Small intestine (tissue), 7 donors: ENCODE results near the gene LGALS7B. TPM values are rescaled to one million over a fixed set of nuclear protein-coding genes. Genes with fewer than 3 reads are reported as not detected.
"Not testable (repeated sequence)": the region's sequence is repeated elsewhere in the genome, so short reads cannot be mapped to it uniquely, and the experiment has no call there.

ENCODE experiments used
- DNase-seq, 2 donors: peaks; one replicate each; pipeline versions ENCODE4 v3.0.0 to v3.0.0-alpha.2; 2013
- FAIRE-seq: peaks from 2 replicates; lab custom pipeline; 2012; peaks lifted over from hg19 to GRCh38; lab: Jason Lieb, UNC
- H3K27ac ChIP-seq, 3 donors: one replicate each; pipeline ENCODE4 v1.5.1; 2013; ENCODE audit warnings: low read length in 2 of 3, mild to moderate bottlenecking in 2 of 3, control low read depth in 1 of 3, inconsistent platforms in 1 of 3, low read depth in 1 of 3, moderate library complexity in 1 of 3
- H3K27me3 ChIP-seq, 3 donors: one replicate each; pipeline ENCODE4 v1.6.1; 2013; ENCODE audit warnings: low read length in 3 of 3, inconsistent platforms in 1 of 3; ENCODE audit not compliant: control insufficient read depth in 3 of 3, insufficient read depth in 3 of 3
- H3K36me3 ChIP-seq, 3 donors: one replicate each; pipeline ENCODE4 v1.6.1; 2013; ENCODE audit warnings: low read length in 3 of 3, inconsistent platforms in 1 of 3, low read depth in 1 of 3, mild to moderate bottlenecking in 1 of 3, moderate library complexity in 1 of 3; ENCODE audit not compliant: control insufficient read depth in 3 of 3, insufficient read depth in 2 of 3
- H3K4me1 ChIP-seq, 3 donors: one replicate each; pipeline ENCODE4 v1.6.1; 2013; ENCODE audit warnings: low read length in 2 of 3, inconsistent platforms in 1 of 3, low read depth in 1 of 3, mild to moderate bottlenecking in 1 of 3, moderate library complexity in 1 of 3; ENCODE audit not compliant: control insufficient read depth in 3 of 3, insufficient read depth in 2 of 3
- H3K4me3 ChIP-seq, 3 donors: one replicate each; pipeline ENCODE4 v1.5.1; 2013; ENCODE audit warnings: low read length in 3 of 3, control low read depth in 1 of 3, inconsistent platforms in 1 of 3, low read depth in 1 of 3, mild to moderate bottlenecking in 1 of 3, moderate library complexity in 1 of 3
- H3K9me3 ChIP-seq, 2 donors: one replicate each; pipeline ENCODE4 v1.6.1; 2013; ENCODE audit warnings: low read depth in 1 of 2, low read length in 1 of 2; ENCODE audit not compliant: control insufficient read depth in 2 of 2, insufficient read depth in 1 of 2
- WGBS, 3 donors: extraction: QIAGEN DNeasy Blood & Tissue Kit; methylation state at CpG; one replicate each; pipeline ENCODE4 v1.1.7; 2013; 5-methylcytosine and 5-hydroxymethylcytosine counted together
- polyA plus RNA-seq, 4 donors: library from polyadenylated mRNA; stranded (reverse) in 3 of 4; unstranded in 1 of 4; fragments of 200-250 nt in 3 of 4; fragments of 120-200 nt in 1 of 4; gene quantifications; one replicate each; pipeline versions ENCODE4 v1.2.1 to v1.2.3, GENCODE V29; 2013
- donor health status: healthy with polysubstance abuse.
- donor health status: control.
- donor health status: control.
- donor health status: Bipolar disorder and iron deficiency.
- donor health status: healthy.

LGALS7B gene
- polyA plus RNA-seq, 4 donors: 2.0 to 5.4 (median 4.9) TPM; not detected in 1

GRCh38 chr19:38826856-38827551 lies 38.0 kb downstream of the LGALS7B start:
- Histone ChIP-seq H3K27ac (peak overlapping the region in 2 of 3 donors; percentile 45 to 77), H3K36me3 (peaks cover 0 to 56% (median 5%) of the 10 kb centered on the region in 3 donors), H3K9me3 (no peaks in the 10 kb centered on the region), H3K4me1 (peaks cover 5 to 37% (median 9%) of the 10 kb centered on the region in 3 donors), H3K4me3 (no peak overlapping the region), H3K27me3 (no peaks in the 10 kb centered on the region)
- DNase-seq (no peak), FAIRE-seq (no peak)
- 36 to 58% (median 55%) methylated on average over 6 of the region's 6 CpGs for WGBS, 3 donors

- H3K27me3 ChIP-seq, DNase-seq, H3K4me3 ChIP-seq, FAIRE-seq, H3K27ac ChIP-seq, H3K9me3 ChIP-seq: not testable (repeated sequence)
- peaks cover 5 to 45% (median 9%) of the 10 kb centered on the region in 3 donors for H3K4me1 ChIP-seq
- 85 to 89% (median 85%) methylated on average over 7 of the region's 7 CpGs for WGBS, 3 donors
- H3K36me3 ChIP-seq: peaks cover 0 to 45% (median 5%) of the 10 kb centered on the region in 3 donors
Observed at GRCh38 chr19:38829203-38829602, 40.2 kb downstream of the LGALS7B start.

- no peaks in the 10 kb centered on the region for H3K27me3 ChIP-seq
- peaks cover 5 to 40% (median 9%) of the 10 kb centered on the region in 3 donors for H3K4me1 ChIP-seq
- FAIRE-seq: no peak
- peak overlapping the region in 1 of 3 donors; percentile 96 for H3K27ac ChIP-seq
- H3K36me3 ChIP-seq: peaks cover 0 to 50% (median 5%) of the 10 kb centered on the region in 3 donors
- no peaks in the 10 kb centered on the region for H3K9me3 ChIP-seq
- 36 to 64% (median 40%) methylated on average over 4 of the region's 4 CpGs for WGBS, 3 donors
- no peak for DNase-seq
- peak overlapping the region in 1 of 3 donors; percentile 62 for H3K4me3 ChIP-seq
Observed at GRCh38 chr19:38830039-38830733, 41.2 kb downstream of the LGALS7B start.

GRCh38 chr19:38831142-38831605 lies 42.2 kb downstream of the LGALS7B start:
- peak overlapping the region; percentile 55 to 76 (median 62) for H3K4me3 ChIP-seq
- peaks cover 5 to 33% (median 9%) of the 10 kb centered on the region in 3 donors for H3K4me1 ChIP-seq
- no peaks in the 10 kb centered on the region for H3K9me3 ChIP-seq
- H3K27me3 ChIP-seq: no peaks in the 10 kb centered on the region
- DNase-seq (peak in 1 of 2 donors; percentile 65), FAIRE-seq (no peak)
- WGBS, 3 donors: 1 to 2% (median 2%) methylated on average over 16 of the region's 16 CpGs
- peak overlapping the region; percentile 68 to 96 (median 83) for H3K27ac ChIP-seq
- peaks cover 0 to 53% (median 8%) of the 10 kb centered on the region in 3 donors for H3K36me3 ChIP-seq

- no peaks in the 10 kb centered on the region for H3K9me3 ChIP-seq
- no peaks in the 10 kb centered on the region for H3K27me3 ChIP-seq
- H3K4me3 ChIP-seq: no peak overlapping the region
- peaks cover 13 to 55% (median 15%) of the 10 kb centered on the region in 3 donors for H3K36me3 ChIP-seq
- H3K27ac ChIP-seq: no peak overlapping the region
- FAIRE-seq (no peak), DNase-seq (no peak)
- H3K4me1 ChIP-seq: peaks cover 0 to 31% (median 3%) of the 10 kb centered on the region in 3 donors
- WGBS, 3 donors: 91 to 96% (median 92%) methylated on average over 7 of the region's 7 CpGs
Observed at GRCh38 chr19:38833092-38833425, 44.1 kb downstream of the LGALS7B start.

- WGBS, 3 donors: 92 to 98% (median 97%) methylated on average over 4 of the region's 4 CpGs
- H3K27me3 ChIP-seq: no peaks in the 10 kb centered on the region
- H3K4me3 ChIP-seq: no peak overlapping the region
- DNase-seq (no peak), FAIRE-seq (no peak)
- H3K36me3 ChIP-seq: peaks cover 20 to 55% (median 23%) of the 10 kb centered on the region in 3 donors
- peaks cover 0 to 38% (median 3%) of the 10 kb centered on the region in 3 donors for H3K4me1 ChIP-seq
- no peaks in the 10 kb centered on the region for H3K9me3 ChIP-seq
- no peak overlapping the region for H3K27ac ChIP-seq
Observed at GRCh38 chr19:38834104-38834490, 45.1 kb downstream of the LGALS7B start.

- Histone ChIP-seq H3K9me3 (no peaks in the 10 kb centered on the region), H3K4me1 (peaks cover 0 to 43% (median 3%) of the 10 kb centered on the region in 3 donors), H3K27me3 (no peaks in the 10 kb centered on the region), H3K27ac (no peak overlapping the region), H3K36me3 (peaks cover 24 to 55% (median 28%) of the 10 kb centered on the region in 3 donors), H3K4me3 (no peak overlapping the region)
- 93 to 94% (median 93%) methylated on average over 6 of the region's 6 CpGs for WGBS, 3 donors
- no peak for DNase-seq
- FAIRE-seq: no peak
Observed at GRCh38 chr19:38834590-38834989, 45.6 kb downstream of the LGALS7B start.

GRCh38 chr19:38836159-38836982 lies 47.4 kb downstream of the LGALS7B start:
- DNase-seq (no peak), FAIRE-seq (no peak)
- no peaks in the 10 kb centered on the region for H3K27me3 ChIP-seq
- H3K4me1 ChIP-seq: peaks cover 0 to 45% (median 0%) of the 10 kb centered on the region in 3 donors
- no peak overlapping the region for H3K4me3 ChIP-seq
- H3K9me3 ChIP-seq: no peaks in the 10 kb centered on the region
- WGBS, 3 donors: 63 to 77% (median 67%) methylated on average over 8 of the region's 8 CpGs
- no peak overlapping the region for H3K27ac ChIP-seq
- peaks cover 32 to 62% (median 39%) of the 10 kb centered on the region in 3 donors for H3K36me3 ChIP-seq
